ENCODE results near the gene STKLD1.

Gene STKLD1

GRCh38 chr9:133345596-133345995, 30.6 kb upstream of the STKLD1 start:
- DNase-seq (ENCODE audit: low read depth), result no peak
- no peak for TF ChIP-seq CTCF (conservative IDR thresholded peaks at IDR 0.05; ENCODE audit: low read length)
- no peak overlapping the region for H3K4me3 ChIP-seq (ENCODE audit: low read length)

- H3K4me3 ChIP-seq (ENCODE audit: low read length), result peak overlapping the region; percentile 100
- TF ChIP-seq CTCF (conservative IDR thresholded peaks at IDR 0.05; ENCODE audit: low read length), result no peak
- no peak for DNase-seq (ENCODE audit: low read depth)
Observed at GRCh38 chr9:133346021-133346785, 30.0 kb upstream of the STKLD1 start.

GRCh38 chr9:133347515-133347984, 28.6 kb upstream of the STKLD1 start:
- no peak for TF ChIP-seq CTCF (conservative IDR thresholded peaks at IDR 0.05; ENCODE audit: low read length)
- DNase-seq (ENCODE audit: low read depth), result no peak
- H3K4me3 ChIP-seq (ENCODE audit: low read length), result peak overlapping the region; percentile 100

GRCh38 chr9:133347985-133348717, 28.0 kb upstream of the STKLD1 start, which contains the start of the genes MED22 and RPL7A:
Gene MED22, minus strand, starts transcription at chr9:133348131. Its CDS starts 1,469 bp downstream, at chr9:133346662.
Gene RPL7A, plus strand, starts transcription at chr9:133348218. Its CDS starts 26 bp downstream, at chr9:133348244.
- DNase-seq (ENCODE audit: low read depth), result peak; percentile 96
- no peak for TF ChIP-seq CTCF (conservative IDR thresholded peaks at IDR 0.05; ENCODE audit: low read length)
- H3K4me3 ChIP-seq (ENCODE audit: low read length), result peak within 1 kb of the TSS; percentile 100

- TF ChIP-seq CTCF (conservative IDR thresholded peaks at IDR 0.05; ENCODE audit: low read length), result no peak
- H3K4me3 ChIP-seq (ENCODE audit: low read length), result peak overlapping the region; percentile 100
- DNase-seq (ENCODE audit: low read depth), result no peak
Observed at GRCh38 chr9:133348718-133349573, 27.2 kb upstream of the STKLD1 start.

GRCh38 chr9:133349965-133350616, 26.1 kb upstream of the STKLD1 start:
- TF ChIP-seq CTCF (conservative IDR thresholded peaks at IDR 0.05; ENCODE audit: low read length), result no peak
- no peak overlapping the region for H3K4me3 ChIP-seq (ENCODE audit: low read length)
- DNase-seq (ENCODE audit: low read depth), result no peak

Data from AG10803 (cell line).